H9 (cell line): ENCODE results near the gene PCBP1. TPM values are rescaled to one million over a fixed set of nuclear protein-coding genes. Genes with fewer than 3 reads are reported as not detected.

Experiments
- DNase-seq: peaks from one replicate; pipeline ENCODE4 v3.0.0-alpha.2; 2017
- H2AFZ ChIP-seq: one replicate; pipeline ENCODE4 v1.6.1; 2013; ENCODE audit warnings: mild to moderate bottlenecking, low read length, control low read depth, moderate library complexity
- H2AK5ac ChIP-seq: 2 replicates; pipeline ENCODE4 v1.6.1; 2013; ENCODE audit warnings: low read length, control low read depth, mixed read lengths; ENCODE audit not compliant: insufficient read length
- H2BK120ac ChIP-seq: one replicate; pipeline ENCODE4 v1.6.1; 2013; ENCODE audit warnings: low read depth, mild to moderate bottlenecking, low read length, control low read depth, inconsistent platforms; ENCODE audit not compliant: poor library complexity, severe bottlenecking
- H2BK12ac ChIP-seq: 2 replicates; pipeline ENCODE4 v1.6.1; 2013; ENCODE audit warnings: low read length, control low read depth, mixed read lengths, low read depth; ENCODE audit not compliant: insufficient read length
- H2BK15ac ChIP-seq: 2 replicates; pipeline ENCODE4 v1.6.1; 2013; ENCODE audit warnings: low read depth, low read length, control low read depth
- H2BK20ac ChIP-seq: one replicate; pipeline ENCODE4 v1.6.1; 2013; ENCODE audit warnings: low read depth, mild to moderate bottlenecking, low read length, control low read depth, inconsistent platforms; ENCODE audit not compliant: poor library complexity, severe bottlenecking
- H2BK5ac ChIP-seq: 2 replicates; pipeline ENCODE4 v1.6.1; 2013; ENCODE audit warnings: low read length, control low read depth, mixed read lengths; ENCODE audit not compliant: insufficient read length
- H3K14ac ChIP-seq: 2 replicates; pipeline ENCODE4 v1.6.1; 2013; ENCODE audit warnings: low read length, control low read depth; ENCODE audit not compliant: insufficient read depth
- H3K18ac ChIP-seq: 2 replicates; pipeline ENCODE4 v1.6.1; 2013; ENCODE audit warnings: low read depth, mild to moderate bottlenecking, mixed read lengths, low read length, control low read depth; ENCODE audit not compliant: insufficient read length
- H3K23ac ChIP-seq: 2 replicates; pipeline ENCODE4 v1.6.1; 2013; ENCODE audit warnings: low read length, control low read depth, mixed read lengths, low read depth; ENCODE audit not compliant: insufficient read length
- H3K23me2 ChIP-seq: 2 replicates; pipeline ENCODE4 v1.6.1; 2013; ENCODE audit warnings: low read depth, mild to moderate bottlenecking, mixed read lengths, low read length, control low read depth; ENCODE audit not compliant: insufficient read length, poor library complexity, severe bottlenecking
- H3K27ac ChIP-seq: 2 replicates; pipeline ENCODE4 v1.5.1; 2013; ENCODE audit warnings: low read length, control low read depth, mixed read lengths, low read depth; ENCODE audit not compliant: insufficient read length
- H3K27me3 ChIP-seq: 2 replicates; pipeline ENCODE4 v1.6.1; 2013; ENCODE audit warnings: low read length, control low read depth, inconsistent platforms; ENCODE audit not compliant: insufficient read depth
- H3K4ac ChIP-seq: 2 replicates; pipeline ENCODE4 v1.6.1; 2013; ENCODE audit warnings: low read depth, mild to moderate bottlenecking, control low read depth, inconsistent platforms, low read length, moderate library complexity
- H3K4me1 ChIP-seq: 2 replicates; pipeline ENCODE4 v1.6.1; 2013; ENCODE audit warnings: low read length, control low read depth, inconsistent platforms; ENCODE audit not compliant: insufficient read depth
- H3K4me2 ChIP-seq: 2 replicates; pipeline ENCODE4 v1.6.1; 2013; ENCODE audit warnings: low read length, control low read depth, mixed read lengths; ENCODE audit not compliant: insufficient read length, insufficient read depth
- H3K56ac ChIP-seq: 2 replicates; pipeline ENCODE4 v1.6.1; 2013; ENCODE audit warnings: low read depth, mild to moderate bottlenecking, mixed read lengths, low read length, control low read depth; ENCODE audit not compliant: insufficient read length
- H3K79me1 ChIP-seq: 2 replicates; pipeline ENCODE4 v1.6.1; 2013; ENCODE audit warnings: low read depth, mild to moderate bottlenecking, moderate library complexity, low read length, control low read depth, inconsistent platforms; ENCODE audit not compliant: insufficient read depth, poor library complexity, severe bottlenecking
- H3K79me2 ChIP-seq: 2 replicates; pipeline ENCODE4 v1.6.1; 2013; ENCODE audit warnings: low read length, control low read depth, inconsistent platforms; ENCODE audit not compliant: insufficient read depth
- H3K9ac ChIP-seq: 2 replicates; pipeline ENCODE4 v1.6.1; 2013; ENCODE audit warnings: low read length, control low read depth, mixed read lengths; ENCODE audit not compliant: insufficient read length; ENCODE audit errors: extremely low read depth
- H3K9me3 ChIP-seq: one replicate; pipeline ENCODE4 v1.6.1; 2013; ENCODE audit warnings: low read depth, low read length, inconsistent platforms; ENCODE audit not compliant: control insufficient read depth
- H3T11ph ChIP-seq: one replicate; pipeline ENCODE4 v1.6.1; 2013; ENCODE audit warnings: mild to moderate bottlenecking, low read length, control low read depth, inconsistent platforms
- H4K20me1 ChIP-seq: one replicate; pipeline ENCODE4 v1.6.1; 2013; ENCODE audit not compliant: control insufficient read depth, insufficient read length, insufficient read depth
- H4K5ac ChIP-seq: 2 replicates; pipeline ENCODE4 v1.6.1; 2013; ENCODE audit warnings: low read depth, mild to moderate bottlenecking, mixed read lengths, low read length, control low read depth; ENCODE audit not compliant: insufficient read length
- H4K8ac ChIP-seq: replicated peaks from 2 replicates; pipeline ENCODE4 v1.6.1; 2013; ENCODE audit warnings: low read length, control low read depth, mixed read lengths, low read depth; ENCODE audit not compliant: insufficient read length
- H4K91ac ChIP-seq: 2 replicates; pipeline ENCODE4 v1.6.1; 2013; ENCODE audit warnings: low read depth, mild to moderate bottlenecking, moderate library complexity, mixed read lengths, low read length, control low read depth; ENCODE audit not compliant: insufficient read length
- H3K27ac Mint-ChIP-seq, 3 experiments: 2 replicates in 2 of 3; 3 replicates in 1 of 3; pipeline ENCODE4 v1.8.0; 2020 to 2021; ENCODE audit warnings: mixed read lengths in 3 of 3, mild to moderate bottlenecking in 1 of 3, moderate library complexity in 1 of 3
- H3K27me3 Mint-ChIP-seq: 2 replicates; pipeline ENCODE4 v1.8.0; 2021; ENCODE audit warnings: low read depth, mild to moderate bottlenecking, moderate library complexity, mixed read lengths
- H3K36me3 Mint-ChIP-seq, 3 experiments: 2 replicates in 2 of 3; 3 replicates in 1 of 3; pipeline ENCODE4 v1.8.0; 2020 to 2021; ENCODE audit warnings: low read depth in 3 of 3, mixed read lengths in 3 of 3; ENCODE audit not compliant: insufficient read depth in 1 of 3
- H3K4me1 Mint-ChIP-seq, 2 experiments: 2 replicates each; pipeline ENCODE4 v1.8.0; 2020; ENCODE audit warnings: mixed read lengths in 2 of 2
- H3K4me3 Mint-ChIP-seq, 2 experiments: 2 replicates in 1 of 2; 3 replicates in 1 of 2; pipeline ENCODE4 v1.8.0; 2020 to 2021; ENCODE audit warnings: mild to moderate bottlenecking in 2 of 2, mixed read lengths in 2 of 2, moderate library complexity in 1 of 2
- H3K9me3 Mint-ChIP-seq, 2 experiments: 2 replicates in 1 of 2; 3 replicates in 1 of 2; pipeline ENCODE4 v1.8.0; 2020; ENCODE audit warnings: mild to moderate bottlenecking in 2 of 2, mixed read lengths in 2 of 2, moderate library complexity in 1 of 2
- CTCF ChIP-seq: fragments of 200-600 bp; sonication (generic); conservative IDR thresholded peaks from 3 replicates; pipeline ENCODE4 v1.8.0; 2021; ENCODE audit warnings: antibody characterized with exemption, mild to moderate bottlenecking
- WGBS: extraction: QIAGEN DNeasy Blood & Tissue Kit; methylation state at CpG from one replicate; pipeline ENCODE4 v1.1.7; 2013; ENCODE audit warnings: missing lambda C conversion rate, low lambda C conversion rate, mixed read lengths; ENCODE audit not compliant: insufficient read length; ENCODE audit errors: extremely low coverage; 5-methylcytosine and 5-hydroxymethylcytosine counted together
- total RNA-seq: library from RNA; stranded (reverse); gene quantifications from 2 replicates; pipeline ENCODE4 v1.2.1, GENCODE V29; 2021

Gene PCBP1
- total RNA-seq, 1 experiment from 2014 or later = 457 TPM

GRCh38 chr2:70047451-70047850, 39.8 kb upstream of the PCBP1 start:
- Histone ChIP-seq H3K14ac (no peak overlapping the region), H2BK120ac (no peak overlapping the region), H2BK5ac (no peak overlapping the region), H4K20me1 (no peaks in the 10 kb centered on the region), H2BK12ac (no peak overlapping the region), H3K4ac (no peak overlapping the region), H3K4me1 (no peaks in the 10 kb centered on the region), H2AFZ (no peak overlapping the region), H3K9ac (no peak overlapping the region), H3T11ph (no peak overlapping the region), H2AK5ac (no peak overlapping the region), H4K5ac (no peak overlapping the region), H2BK20ac (no peak overlapping the region), H3K27ac (peak overlapping the region; percentile 50), H3K79me1 (no peaks in the 10 kb centered on the region), H3K4me2 (no peak overlapping the region), H4K8ac (no peak overlapping the region), H3K56ac (no peak overlapping the region), H3K23ac (no peak overlapping the region), H4K91ac (no peak overlapping the region), H3K79me2 (no peaks in the 10 kb centered on the region), H3K18ac (no peak overlapping the region), H3K27me3 (no peaks in the 10 kb centered on the region), H3K9me3 (no peaks in the 10 kb centered on the region), H2BK15ac (no peak overlapping the region), H3K23me2 (no peaks in the 10 kb centered on the region)
- no peaks in the 10 kb centered on the region; a peak in 1 of 5 replicates for H3K9me3 Mint-ChIP-seq
- no peak for DNase-seq
- no CpG with 5 or more reads among the region's 5 CpGs for WGBS
- H3K27ac Mint-ChIP-seq = peak overlapping the region in 1 of 3 experiments; percentile 66; a peak in 2 of 7 replicates
- no peak overlapping the region for H3K4me3 Mint-ChIP-seq
- peaks cover 0 to 43% (median 18%) of the 10 kb centered on the region in 3 experiments; a peak in 4 of 7 replicates for H3K36me3 Mint-ChIP-seq
- TF ChIP-seq CTCF = no peak
- H3K4me1 Mint-ChIP-seq = no peaks in the 10 kb centered on the region
- no peaks in the 10 kb centered on the region for H3K27me3 Mint-ChIP-seq
